AG09319 (cell line): ENCODE data around the gene GTF2IRD1.
"Not testable (repeated sequence)": the region's sequence is repeated elsewhere in the genome, so short reads cannot be mapped to it uniquely, and the experiment has no call there.

ENCODE experiments used
- DNase-seq: peaks from one replicate; pipeline ENCODE4 v3.0.0-alpha.2; 2010; ENCODE audit warnings: low read depth; ENCODE audit errors: extremely low read depth
- CTCF ChIP-seq: IDR thresholded peaks from 2 replicates; pipeline ENCODE4 v1.5.1; 2011; ENCODE audit warnings: low read depth, mild to moderate bottlenecking, inconsistent platforms, low read length, moderate library complexity

Gene GTF2IRD1

GRCh38 chr7:74622228-74622749 is 168.6 kb downstream of the GTF2IRD1 start:
- no peak for TF ChIP-seq CTCF
- no peak for DNase-seq

- no peak for DNase-seq
- TF ChIP-seq CTCF, result no peak
Measured at GRCh38 chr7:74623135-74623534, 169.4 kb downstream of the GTF2IRD1 start.

GRCh38 chr7:74625446-74625845 is 171.7 kb downstream of the GTF2IRD1 start:
- TF ChIP-seq CTCF, result peak; percentile 23
- peak; percentile 39 for DNase-seq

- peak; percentile 69 for DNase-seq
Measured at GRCh38 chr7:74627661-74628411, 174.1 kb downstream of the GTF2IRD1 start.

GRCh38 chr7:74632505-74632904 is 178.8 kb downstream of the GTF2IRD1 start:
- no peak for TF ChIP-seq CTCF
- DNase-seq, result no peak

More at GRCh38 chr7:74627661-74628411, 174.1 kb downstream of the GTF2IRD1 start:
- no peak for TF ChIP-seq CTCF

GRCh38 chr7:74633451-74633921 is 179.8 kb downstream of the GTF2IRD1 start:
- TF ChIP-seq CTCF, result no peak
- DNase-seq, result no peak

GRCh38 chr7:74637745-74638144 is 184.0 kb downstream of the GTF2IRD1 start:
- DNase-seq, result no peak
- TF ChIP-seq CTCF, result no peak

GRCh38 chr7:74650055-74650454 is 196.3 kb downstream of the GTF2IRD1 start:
- not testable (repeated sequence) for DNase-seq

GRCh38 chr7:74650493-74651132 is 196.9 kb downstream of the GTF2IRD1 start:
- DNase-seq, result not testable (repeated sequence)

GRCh38 chr7:74651133-74651504 is 197.4 kb downstream of the GTF2IRD1 start:
- DNase-seq, result not testable (repeated sequence)
